Measurements from ENCODE around the gene TMCC2.

The TMCC2 gene

DNA sequence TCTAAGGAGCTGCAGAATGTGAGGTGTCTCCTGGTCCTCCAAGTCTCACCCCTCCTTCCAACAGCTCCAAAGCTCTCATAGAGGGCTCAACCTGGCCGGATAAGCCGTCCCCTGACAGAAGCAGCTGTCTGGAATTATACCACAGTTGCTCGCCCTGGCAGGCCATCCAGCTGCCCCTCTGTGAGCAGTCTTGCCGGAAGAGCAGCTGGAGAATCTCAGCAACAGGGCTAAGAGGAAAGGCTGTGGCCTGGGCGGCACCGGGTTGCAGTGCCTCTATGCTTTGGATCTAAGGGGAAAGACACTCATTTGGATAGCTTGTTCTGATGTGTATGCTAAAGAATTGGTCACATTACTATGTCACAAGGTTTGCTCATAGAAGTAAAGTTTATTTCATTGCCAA lies 12.4 kb downstream of the TMCC2 start:
- DNase-seq (ENCODE audit: low read depth in 2 of 2): no peak

DNA sequence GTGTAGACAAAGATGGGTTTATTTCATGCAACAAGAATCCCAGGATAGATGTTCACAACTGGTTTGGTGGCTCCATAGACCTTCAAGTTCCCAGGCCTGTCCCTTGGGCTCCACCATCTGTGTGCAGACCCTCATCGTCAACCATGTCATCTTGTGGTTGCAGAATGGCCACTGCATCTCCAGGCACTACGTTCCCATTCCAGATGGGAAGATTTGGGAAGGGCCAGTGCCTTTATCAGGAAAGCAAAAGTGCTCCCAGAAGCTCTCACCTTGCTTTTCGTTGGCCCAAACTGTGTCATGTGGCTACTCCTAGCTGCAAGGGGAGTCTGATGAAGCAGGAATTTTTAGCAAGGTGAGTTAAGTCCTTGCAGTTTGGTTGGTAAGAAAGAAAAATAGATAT lies 12.8 kb downstream of the TMCC2 start:
- DNase-seq (ENCODE audit: low read depth in 2 of 2): no peak

DNA sequence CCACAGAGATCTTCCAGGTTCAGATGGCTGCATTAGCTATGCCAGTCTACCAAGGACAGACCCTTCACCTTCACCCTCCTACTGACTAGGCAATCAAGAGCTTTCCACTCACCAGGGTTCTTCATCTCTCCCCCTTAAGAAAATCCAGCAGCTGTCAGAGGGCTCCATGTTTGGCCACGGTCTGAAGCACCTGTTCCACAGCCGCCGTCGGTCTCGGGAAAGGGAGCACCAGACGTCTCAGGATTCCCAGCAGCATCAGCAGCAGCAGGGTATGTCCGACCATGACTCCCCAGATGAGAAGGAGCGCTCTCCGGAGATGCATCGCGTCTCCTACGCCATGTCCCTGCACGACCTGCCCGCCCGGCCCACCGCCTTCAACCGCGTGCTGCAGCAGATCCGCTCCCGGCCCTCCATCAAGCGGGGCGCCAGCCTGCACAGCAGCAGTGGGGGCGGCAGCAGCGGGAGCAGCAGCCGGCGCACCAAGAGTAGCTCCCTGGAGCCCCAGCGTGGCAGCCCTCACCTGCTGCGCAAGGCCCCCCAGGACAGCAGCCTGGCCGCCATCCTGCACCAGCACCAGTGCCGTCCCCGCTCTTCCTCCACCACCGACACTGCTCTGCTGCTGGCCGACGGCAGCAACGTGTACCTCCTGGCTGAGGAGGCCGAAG lies 13.8 kb downstream of the TMCC2 start:
- no peak for DNase-seq (ENCODE audit: low read depth in 2 of 2)

DNA sequence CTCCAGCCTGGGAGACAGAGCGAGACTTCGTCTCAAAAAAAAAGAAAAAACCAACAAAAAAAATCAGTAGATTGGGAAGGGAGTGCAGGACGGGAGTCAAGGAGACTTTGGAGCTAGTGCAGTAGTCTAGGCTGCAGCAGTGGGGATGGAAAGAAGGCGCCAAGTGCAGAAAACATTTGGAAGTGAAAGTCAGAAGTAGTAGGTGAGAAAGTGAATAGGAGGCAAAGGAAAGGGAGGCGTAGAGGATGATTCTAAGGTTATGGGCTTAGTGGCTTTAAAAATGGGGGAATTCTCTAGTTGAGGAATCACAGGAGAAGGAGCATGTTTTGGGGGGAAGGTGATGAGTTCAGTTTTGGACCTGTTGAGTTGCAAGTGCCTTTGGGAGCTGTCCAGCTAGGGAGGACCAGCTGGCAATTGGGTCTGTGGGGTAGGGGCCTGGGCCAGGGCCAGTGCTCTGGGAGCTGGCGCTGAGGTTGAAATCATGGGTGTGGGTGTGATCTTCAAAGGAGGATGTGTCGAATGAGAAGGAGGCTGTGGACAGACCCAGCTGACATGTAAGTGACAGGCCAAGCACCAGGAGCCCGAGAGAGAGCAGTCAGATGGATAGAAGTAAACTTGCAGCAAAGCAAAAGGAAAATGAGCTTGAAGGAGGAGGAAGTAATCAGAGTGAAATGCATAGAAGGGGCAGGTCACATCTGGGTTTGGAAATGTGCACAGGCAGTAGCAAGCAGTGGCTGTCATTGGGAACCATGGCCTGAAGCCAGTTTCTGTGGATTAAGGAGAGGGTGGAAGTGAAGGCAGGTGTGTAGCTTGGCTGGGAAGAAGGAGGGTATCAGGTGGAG lies 15.8 kb downstream of the TMCC2 start:
- no peak for DNase-seq (ENCODE audit: low read depth in 2 of 2)

DNA sequence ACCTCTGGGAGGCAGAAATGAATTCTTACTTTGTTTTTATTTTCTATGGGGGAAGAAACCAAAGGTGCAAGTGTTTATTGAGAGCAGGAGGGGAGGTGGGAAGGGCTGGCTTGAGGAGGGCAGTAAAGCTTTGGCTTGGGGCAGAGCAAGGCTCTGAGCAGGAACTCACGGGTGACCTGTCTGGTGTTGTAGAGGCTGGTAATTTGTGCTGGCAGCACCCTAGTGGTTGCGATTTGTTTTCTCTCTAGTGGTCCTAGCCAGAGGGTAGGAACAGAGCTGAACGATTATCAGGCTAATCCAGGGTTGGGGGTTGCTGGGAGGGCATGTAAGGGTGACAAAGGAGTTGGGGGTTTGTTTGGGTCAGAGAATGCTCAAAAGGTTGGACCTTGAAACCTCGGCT lies 16.6 kb downstream of the TMCC2 start:
- no peak for DNase-seq (ENCODE audit: low read depth in 2 of 2)

DNA sequence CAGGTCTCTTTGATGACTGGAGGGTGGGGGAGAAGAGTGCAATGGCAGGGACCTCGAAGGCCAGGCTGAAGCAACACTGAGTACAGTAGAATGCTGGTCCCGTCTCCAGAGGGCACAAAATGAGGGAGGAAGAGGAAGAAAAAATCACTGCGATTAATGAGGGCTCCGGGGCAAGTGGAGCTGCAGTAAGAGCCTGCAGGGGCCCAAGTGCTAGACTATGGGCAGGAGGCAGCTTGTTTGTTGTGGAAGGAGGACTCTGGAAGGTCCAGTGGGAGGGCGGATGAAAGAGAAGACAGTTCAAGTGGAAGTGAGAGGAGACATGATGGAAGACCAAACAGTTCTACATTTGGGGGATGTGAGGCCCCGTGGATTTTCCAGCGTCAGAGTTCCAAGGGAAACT lies 17.4 kb downstream of the TMCC2 start:
- DNase-seq (ENCODE audit: low read depth in 2 of 2): no peak

DNA sequence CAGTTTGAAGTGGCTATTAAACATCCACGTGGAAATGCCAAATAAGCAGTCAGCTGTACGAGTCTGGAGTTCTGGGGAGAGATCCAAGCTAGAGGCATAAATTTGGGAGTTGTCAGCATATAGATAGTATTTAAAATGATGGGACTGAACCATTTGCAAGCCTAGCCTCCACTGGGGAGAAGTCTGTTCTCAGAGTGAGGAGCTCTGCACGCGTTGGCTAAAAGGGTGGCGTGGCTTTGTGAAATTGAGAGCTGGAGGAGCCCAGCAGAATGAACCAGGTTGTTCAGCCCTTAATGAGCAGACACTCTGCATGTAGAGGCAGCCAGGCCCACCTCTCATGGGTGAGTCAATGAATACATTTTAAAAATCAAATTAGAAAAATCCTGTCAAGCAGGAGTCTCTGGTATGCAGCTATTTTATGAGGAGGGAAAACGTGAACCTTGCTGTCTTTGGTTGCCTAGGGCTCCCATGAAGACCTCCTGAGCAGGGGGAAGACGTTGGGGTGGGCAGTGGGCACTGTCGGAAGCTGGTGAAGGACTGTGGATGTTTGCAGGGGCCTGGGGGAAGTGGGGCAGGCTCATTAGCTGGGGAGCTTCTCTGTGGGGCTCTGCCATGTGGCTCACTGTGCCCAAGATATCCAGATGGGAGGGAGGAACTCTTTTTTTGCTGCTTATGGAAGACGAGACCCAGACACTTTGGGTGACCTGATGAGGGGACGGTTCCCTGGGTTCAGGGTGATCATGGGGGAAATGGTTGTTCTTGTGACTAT lies 18.8 kb downstream of the TMCC2 start:
- no peak for DNase-seq (ENCODE audit: low read depth in 2 of 2)

DNA sequence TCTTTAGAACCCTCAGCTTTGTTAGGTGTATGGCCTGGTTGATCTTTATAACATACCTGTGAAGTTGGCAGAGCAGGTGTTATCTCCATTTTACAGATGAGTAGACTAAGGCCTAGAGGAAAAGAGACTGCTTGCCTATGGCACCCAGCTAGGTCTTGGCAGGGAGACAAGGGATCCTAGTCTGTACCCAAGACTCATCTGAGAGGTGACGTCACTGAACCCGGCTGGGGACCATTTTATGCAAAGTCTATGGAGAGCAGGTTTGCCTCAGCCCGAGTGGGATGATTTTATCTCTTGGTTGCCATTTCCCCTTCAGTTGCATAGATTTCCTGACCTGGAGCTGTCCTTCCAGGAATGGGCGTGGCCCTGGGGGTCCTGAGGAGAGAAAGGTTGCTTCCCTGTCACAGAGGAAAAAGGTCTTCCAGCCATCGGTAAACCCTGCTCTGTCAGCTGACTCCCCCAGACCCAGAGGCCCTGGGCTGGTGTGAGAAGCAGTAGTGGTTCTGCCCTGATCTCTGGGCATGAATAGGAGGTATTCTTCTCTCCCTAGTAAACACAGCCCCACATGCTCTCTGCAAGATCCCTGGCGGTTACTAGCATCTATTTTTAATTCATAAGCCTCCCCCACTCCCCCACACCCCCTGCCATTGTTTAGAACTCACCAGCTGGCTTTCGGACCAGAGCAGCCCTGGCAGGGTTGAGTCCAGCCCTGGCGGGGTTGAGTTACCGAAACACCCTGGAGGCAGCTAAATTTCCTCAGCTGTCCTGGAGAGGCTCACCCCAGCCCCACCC lies 19.6 kb downstream of the TMCC2 start:
- DNase-seq (ENCODE audit: low read depth in 2 of 2): no peak

DNA sequence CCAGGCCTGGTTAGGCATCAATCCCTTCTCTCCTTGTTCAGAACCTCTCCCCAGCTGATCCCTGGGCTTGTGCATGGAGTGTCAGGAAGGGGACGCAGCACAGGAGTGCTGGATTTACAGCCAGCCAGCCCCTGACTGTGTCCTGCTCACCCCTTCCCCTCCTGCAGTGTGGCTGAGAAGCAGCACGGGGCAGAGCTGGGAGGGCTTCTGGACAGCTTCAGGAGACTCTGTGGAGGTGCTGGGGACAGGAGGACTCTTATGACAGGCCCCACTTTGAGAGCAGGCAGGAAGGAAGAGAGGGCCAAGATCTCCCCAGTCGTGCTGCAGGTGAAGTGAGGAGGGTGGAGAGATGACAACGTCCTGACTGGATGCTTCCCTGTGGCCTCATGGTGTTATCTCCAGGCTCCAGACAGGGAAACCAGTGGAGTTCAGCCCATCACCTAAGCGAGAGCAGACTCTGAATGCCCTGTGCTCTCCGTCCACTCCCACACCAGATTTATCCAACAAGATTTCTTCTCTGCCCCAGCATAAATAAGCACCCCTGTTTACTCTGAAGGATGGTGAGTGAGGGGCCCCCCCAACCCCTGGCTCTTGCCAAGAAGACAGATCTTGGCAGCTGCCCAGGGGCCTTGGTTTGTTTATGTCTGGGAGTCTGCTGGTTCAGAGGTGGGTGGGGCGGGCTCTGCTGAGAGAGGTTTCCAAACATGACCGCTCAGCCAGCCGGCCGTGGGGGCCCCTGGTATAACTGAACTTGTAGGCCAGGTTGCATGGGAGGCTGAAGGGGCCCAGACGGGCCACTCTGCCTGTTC lies 21.3 kb downstream of the TMCC2 start:
- no peak for DNase-seq (ENCODE audit: low read depth in 2 of 2)

DNA sequence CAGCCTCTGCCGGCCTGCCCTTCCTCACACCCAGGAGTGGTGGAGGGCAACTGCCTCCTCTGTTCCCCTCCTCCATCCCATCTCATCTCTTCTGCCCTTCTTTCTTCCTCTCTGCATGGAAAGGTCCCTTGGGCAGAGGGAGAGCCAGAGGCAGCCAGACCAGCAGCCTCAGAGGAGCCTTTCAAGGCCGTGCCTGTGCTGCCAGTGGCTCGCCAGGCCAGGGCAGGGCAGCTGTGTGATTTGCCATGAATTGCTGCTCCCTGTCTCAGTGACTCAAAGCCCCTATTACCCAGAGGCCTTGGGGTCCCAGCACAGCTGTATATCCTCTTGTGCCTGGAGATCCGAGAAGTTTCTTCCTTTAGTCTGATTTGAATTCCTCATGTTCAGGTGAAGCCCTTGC lies 21.9 kb downstream of the TMCC2 start:
- DNase-seq (ENCODE audit: low read depth in 2 of 2): no peak

DNA sequence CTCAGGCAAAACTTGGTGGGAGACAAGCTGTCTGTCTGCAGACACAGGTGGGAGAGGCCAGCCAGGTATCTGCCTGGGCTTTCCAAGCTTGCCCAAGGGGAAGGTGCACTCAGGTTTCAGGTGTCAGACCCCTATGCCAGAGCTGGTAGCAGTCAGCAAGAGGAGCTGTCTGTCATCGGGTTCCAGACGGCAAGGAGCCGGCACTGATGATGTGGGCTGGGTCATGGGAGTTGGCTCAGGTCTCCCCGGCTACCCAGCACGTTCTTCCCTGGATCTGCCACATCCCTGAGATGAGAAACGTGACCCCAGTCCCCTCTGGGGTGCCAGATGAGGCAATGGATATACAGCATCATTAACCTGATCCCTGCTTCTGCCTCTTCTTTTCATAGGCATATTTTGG lies 23.0 kb downstream of the TMCC2 start:
- no peak for DNase-seq (ENCODE audit: low read depth in 2 of 2)

DNA sequence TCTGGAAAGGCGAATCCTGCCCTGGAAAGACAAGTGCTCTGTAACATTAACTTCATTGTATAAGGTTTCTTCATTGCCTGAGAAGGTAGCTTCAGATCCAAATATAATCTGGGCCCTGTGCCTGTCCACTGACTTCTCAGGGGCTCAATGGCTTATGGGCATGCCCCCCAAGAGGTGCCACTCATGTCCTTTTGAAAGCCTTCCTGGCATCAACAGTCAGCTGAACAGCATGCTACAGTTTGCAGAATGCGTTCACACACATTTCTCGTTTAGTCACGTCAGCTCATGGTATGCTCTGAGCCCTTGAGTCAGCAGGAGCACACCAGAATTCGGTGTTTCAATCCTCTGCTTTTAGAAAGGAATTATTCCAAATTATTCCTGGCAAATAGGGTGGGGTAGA lies 23.8 kb downstream of the TMCC2 start:
- DNase-seq (ENCODE audit: low read depth in 2 of 2): no peak

DNA sequence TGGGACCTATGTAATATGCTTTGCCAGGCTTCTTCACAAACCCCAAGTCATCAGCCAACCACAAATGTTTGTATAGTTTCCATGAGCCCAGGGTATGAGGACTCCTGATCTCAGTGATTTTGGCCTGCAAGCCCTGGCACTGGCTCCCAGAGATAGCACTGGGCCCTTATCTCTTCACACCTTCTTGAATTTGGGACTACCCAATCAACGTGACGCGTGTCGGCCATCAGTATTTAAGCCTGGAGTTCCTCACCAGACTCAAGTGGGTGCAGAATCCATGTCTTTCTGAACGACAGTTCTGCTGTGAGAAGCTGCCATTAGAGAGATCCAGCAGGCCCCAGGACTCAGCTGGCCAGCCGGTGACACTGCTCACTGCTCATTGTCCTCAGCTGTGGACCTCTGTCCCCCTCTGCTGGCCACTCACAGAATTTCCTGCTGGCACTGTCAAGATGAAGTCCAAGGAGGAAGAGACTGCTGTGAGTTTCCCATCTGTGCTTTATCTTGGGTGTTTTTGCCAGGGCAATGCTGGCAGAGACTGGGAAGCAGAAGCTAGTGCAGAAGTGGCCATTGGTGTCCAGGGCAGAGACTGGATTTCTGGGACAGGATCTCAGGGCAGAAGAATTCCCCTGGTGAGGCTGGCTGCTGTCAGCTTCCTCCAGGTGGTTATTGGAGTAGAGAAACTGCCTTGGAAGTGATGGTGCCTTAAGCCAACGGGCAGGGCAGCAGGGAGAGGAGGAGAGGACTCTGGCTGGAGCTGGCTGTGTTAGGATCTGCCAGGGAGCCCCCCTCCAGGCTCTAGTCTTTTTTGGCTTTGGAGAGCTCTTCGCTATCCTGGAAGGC lies 28.4 kb downstream of the TMCC2 start:
- DNase-seq (ENCODE audit: low read depth in 2 of 2): peak; percentile 54 to 65

DNA sequence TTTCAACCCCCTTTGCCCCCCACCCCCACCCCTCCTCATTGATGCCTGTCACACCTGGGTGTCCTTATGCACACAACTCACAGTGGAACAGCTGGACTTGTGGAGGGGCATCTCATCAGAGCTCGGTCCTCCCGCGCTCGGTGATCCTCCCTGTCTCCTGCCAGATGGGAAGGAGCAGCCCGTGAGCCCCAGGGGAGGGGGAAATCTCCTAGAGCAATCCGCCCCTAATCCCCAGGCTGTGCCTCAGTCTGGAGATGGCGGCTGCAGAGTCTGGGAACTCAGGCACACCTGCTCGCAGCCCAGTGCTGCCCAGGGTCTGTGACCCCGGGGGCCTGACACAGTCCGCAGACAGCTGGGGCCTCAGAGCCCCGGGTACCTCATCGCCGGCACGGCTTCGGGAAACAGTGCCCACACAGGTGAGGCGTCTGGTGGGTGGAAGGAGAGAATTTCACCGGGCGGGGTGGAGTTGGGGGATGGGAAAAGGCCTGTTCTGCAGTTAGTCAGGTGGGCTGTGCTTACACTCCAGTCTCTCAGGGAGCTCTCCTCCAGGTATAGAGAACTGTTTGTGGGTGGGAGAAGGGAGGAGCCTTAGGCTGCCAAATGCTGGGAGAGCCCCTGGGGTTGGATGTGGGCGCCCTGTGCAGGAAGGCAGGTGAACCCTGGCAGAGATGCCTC lies 29.3 kb downstream of the TMCC2 start:
- no peak for DNase-seq (ENCODE audit: low read depth in 2 of 2)

DNA sequence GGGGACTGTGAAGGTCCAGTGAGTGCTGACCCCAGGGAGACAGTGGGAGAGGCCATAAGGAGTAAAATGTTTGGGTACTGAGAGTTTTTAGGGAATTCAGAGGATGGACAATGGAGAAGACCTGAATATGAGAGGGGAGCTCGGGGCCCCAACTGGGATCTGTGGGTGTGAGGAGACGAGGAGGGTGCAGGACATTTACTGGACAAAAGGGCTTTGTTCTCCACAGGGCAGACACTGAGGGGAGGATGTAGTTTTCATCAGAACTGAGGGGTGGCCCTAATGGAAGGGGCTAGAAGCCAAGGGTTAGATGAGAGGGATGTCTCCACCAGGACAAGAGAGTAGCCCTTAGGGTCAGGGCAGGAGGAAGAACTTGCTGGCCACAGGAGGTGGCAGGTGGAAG lies 30.0 kb downstream of the TMCC2 start:
- no peak for DNase-seq (ENCODE audit: low read depth in 2 of 2)

DNA sequence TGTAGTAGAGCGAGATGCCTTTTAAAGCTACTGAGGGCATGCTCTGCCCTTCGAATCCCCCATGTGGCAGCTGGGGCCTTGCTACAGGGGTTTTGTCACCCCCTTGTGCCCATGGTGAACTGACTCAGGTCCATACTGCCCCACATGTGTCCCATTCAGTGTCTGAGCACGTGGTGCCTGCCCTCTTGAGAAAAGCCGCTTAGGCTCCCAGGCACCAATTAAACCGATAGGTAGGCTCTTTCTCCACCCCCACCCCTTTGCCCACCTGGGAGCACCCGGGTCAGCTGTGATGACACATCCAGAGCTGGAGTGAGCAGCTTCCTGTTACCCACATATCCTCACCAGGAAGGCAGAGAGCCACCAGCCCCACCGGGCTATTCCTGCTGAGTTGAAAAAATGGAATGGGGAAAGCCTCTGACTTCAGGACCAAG lies 30.5 kb downstream of the TMCC2 start:
- no peak for DNase-seq (ENCODE audit: low read depth in 2 of 2)

DNA sequence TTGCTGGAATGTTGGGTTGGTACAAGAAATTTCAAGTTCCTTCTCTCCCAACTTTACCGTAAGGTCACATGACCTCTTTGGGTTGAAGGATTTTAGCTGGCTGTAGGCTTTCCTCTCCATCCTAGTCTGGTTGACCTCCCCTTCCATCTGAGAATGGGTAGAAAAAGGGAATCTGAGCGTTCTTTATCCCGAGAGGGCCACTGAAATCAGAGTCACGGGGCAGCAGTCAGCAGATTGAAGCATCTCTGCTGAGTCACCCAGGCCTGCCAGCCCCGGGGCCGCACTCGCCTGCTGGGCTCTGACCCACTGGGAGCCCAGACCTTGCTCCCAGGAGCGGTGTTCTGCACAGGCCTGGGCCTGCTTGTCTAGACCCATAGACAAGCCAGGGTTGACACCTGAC lies 31.0 kb downstream of the TMCC2 start:
- no peak for DNase-seq (ENCODE audit: low read depth in 2 of 2)

DNA sequence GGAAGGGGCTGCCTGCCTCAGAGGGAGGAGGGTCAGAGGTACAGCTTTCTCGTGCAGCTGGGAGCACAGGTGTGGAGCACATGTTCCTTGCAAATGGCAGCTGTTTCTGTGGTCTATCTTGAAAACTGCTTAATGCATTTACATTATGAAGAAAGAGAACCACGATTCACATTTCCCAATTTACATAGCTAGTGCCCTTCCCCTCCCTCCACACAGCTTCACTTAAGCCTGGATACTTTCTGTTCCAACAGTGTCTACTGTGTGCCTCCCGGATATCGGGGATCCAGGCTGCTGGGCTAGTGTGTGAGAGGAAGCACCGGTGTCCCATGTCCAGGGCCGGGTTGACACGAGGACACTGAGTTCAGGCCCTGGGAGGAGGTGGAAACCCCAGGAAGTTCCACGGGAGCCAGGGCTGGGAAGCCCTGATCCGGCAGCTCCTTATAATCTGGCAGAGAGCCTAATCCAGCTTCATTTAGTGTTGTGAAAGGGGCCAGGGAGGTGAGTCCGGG lies 31.6 kb downstream of the TMCC2 start:
- DNase-seq (ENCODE audit: low read depth in 2 of 2): no peak

DNA sequence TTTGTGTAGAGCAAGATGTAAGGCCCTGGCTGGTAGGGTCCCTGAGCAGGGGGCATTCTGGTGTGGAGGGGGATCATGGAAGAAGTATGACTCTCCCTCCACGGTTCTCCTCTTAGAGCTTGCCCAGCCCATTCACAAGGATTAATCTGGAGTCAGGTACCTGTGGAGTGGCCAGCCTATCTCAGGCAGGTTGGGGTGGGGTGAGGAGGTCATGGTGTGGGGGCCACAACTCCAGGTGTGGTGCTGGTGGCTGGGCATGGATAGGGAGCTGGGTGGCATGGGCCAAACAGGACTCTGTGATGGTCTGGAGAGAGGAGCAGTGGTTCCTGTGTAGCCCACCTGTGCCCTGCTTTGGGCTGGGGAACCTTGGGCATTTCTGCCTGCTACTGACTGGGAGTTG lies 32.3 kb downstream of the TMCC2 start:
- no peak for DNase-seq (ENCODE audit: low read depth in 2 of 2)
